ENCODE measurements around the gene MPIG6B.

Gene MPIG6B

GRCh38 chr6:31739639-31740396 lies 16.6 kb downstream of the MPIG6B start, which contains the start of gene MSH5:
MSH5 (plus strand) TSS chr6:31740005; CDS start chr6:31740467, 462 bp downstream.
- no peak for FAIRE-seq

DNA sequence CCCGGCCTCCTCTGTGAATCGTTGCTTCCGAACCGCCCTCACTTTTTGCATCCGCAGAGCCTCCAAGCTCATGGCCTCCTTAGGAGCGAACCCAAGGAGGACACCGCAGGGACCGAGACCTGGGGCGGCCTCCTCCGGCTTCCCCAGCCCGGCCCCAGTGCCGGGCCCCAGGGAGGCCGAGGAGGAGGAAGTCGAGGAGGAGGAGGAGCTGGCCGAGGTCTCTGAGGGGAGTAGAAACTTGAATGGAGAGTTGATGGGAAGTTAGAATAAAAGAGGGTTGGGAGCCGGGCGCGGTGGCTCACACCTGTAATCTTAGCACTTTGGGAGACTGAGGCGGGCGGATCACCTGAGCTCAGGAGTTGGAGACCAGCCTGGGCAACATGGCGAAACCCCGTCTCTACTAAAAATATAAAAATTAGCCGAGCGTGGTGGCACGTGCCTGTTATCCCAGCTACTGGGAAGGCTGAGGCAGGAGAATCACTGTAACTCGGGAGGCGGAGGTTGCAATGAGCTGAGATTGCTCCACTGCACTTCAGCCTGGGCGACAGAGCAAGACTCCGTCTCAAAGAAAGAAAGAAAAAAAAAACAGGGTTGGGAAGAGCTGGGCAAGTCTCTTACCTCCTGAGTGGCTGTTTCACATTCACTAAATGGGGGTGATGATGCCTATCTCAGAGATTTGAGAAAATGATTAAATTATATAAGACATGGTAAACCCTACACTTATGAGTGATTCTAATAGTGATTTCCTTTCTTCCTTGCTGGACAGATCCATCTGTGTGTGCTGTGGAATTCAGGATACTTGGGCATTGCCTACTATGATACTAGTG lies 17.4 kb downstream of the MPIG6B start:
- no peak for FAIRE-seq

- FAIRE-seq: no peak
Observed at GRCh38 chr6:31741815-31742214, 18.6 kb downstream of the MPIG6B start.

GRCh38 chr6:31742894-31743293 lies 19.7 kb downstream of the MPIG6B start:
- no peak for FAIRE-seq

GRCh38 chr6:31744422-31744821 lies 21.2 kb downstream of the MPIG6B start:
- FAIRE-seq: no peak

DNA sequence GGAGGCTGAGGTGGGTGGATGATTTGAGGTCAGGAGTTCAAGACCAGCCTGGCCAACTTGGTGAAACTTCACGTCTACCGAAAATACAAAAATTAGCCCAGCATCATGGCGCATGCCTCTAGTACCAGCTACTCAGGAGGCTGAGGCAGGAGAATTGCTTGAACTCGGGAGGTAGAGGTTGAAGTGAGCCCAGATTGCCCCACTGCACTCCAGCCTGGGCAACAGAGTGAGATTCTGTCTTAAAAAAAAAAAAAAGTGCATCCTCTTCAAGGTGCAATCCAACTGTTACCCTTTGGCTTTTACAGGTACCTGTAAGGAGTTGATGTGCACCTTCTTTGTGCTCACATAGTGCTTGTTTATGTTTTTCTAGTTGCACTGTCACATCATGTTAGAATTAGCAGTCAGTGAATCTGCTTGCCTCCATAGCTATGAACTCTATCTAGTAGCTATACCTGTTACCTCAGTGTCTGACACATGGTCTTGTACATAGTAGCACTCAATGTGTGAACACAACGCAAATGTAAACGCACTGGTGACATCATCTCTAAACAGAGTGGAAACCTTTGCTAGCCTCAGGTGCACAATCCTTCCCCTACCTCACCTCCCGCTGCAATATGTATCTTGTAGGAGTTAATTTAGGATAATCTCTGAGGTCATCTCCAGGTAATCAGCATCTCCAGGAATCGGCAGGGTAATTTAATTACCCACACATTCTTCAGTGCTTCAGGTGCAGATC lies 26.3 kb downstream of the MPIG6B start:
- no peak for FAIRE-seq

DNA sequence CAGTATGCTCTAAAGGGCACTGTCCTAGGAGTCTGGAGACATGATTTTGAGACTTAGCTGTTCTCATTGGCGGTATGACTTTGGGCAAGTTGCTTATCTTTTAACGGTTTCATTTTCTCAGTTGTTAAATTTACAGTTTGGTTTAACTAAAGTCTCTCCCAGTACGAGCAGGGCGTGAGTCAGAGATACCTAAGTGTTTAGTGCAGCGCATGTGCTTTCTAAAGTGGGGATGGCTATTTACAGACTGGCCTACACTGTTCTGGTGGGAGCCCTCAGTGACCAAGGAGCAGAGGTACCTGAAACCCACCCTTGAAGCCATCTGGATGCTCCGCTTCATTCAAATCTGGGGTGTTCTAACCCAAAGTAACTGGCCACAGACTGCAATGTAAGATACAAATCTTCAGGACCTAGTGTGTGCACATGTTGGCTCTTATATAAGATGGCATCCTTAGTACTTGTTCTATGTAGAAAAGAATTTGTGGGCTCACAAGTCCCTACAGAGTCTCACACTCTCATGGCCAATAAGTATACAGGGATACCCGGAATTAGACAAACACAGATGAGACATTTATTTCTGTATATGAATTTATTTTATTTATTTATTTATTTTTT lies 27.3 kb downstream of the MPIG6B start:
- FAIRE-seq: no peak

GRCh38 chr6:31752739-31753319 lies 29.7 kb downstream of the MPIG6B start:
- FAIRE-seq: no peak

DNA sequence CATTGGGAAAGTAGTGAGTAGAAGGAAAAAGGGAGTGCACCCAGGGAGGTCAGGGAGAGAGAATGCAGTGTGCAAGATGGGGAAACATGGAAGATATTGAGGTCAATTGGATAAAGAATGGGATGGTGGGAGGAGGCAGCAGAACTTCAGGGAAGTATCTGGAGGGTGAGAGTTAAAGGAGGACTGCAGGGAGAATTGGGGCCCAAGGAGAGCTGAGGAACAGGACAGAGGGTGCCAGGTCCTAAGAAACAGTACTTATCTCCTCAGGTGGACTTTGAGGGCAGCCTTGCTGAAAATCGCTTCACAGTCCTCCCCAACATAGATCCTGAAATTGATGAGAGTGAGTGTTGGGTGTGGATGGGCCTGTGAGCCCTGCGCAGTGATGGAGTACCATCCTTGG lies 35.1 kb downstream of the MPIG6B start:
- no peak for FAIRE-seq

DNA sequence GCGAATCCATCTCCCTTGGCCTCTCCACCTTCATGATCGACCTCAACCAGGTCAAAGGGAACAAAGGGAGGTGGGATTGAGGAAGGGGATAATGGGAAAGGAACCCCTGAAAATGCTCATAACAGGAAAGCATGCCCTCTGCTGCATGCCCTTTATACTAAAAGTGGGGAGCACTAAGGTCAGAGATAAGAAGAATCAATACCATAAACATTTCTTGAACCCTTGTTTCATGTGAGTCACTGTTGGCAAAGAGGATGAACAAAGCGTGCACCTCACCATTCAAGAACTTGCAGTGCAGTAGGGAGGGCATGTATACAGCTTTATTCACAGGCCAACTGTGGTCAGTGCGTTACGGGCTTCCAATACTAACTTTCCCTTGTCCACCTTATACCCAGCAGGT lies 37.6 kb downstream of the MPIG6B start:
- FAIRE-seq: no peak

- no peak for FAIRE-seq
Observed at GRCh38 chr6:31761343-31761742, 38.2 kb downstream of the MPIG6B start.

GRCh38 chr6:31762356-31762755 lies 39.2 kb downstream of the MPIG6B start, which contains the start of gene SAPCD1:
SAPCD1 (plus strand) TSS chr6:31762656; CDS start chr6:31763055, 399 bp downstream.
- FAIRE-seq: no peak

DNA sequence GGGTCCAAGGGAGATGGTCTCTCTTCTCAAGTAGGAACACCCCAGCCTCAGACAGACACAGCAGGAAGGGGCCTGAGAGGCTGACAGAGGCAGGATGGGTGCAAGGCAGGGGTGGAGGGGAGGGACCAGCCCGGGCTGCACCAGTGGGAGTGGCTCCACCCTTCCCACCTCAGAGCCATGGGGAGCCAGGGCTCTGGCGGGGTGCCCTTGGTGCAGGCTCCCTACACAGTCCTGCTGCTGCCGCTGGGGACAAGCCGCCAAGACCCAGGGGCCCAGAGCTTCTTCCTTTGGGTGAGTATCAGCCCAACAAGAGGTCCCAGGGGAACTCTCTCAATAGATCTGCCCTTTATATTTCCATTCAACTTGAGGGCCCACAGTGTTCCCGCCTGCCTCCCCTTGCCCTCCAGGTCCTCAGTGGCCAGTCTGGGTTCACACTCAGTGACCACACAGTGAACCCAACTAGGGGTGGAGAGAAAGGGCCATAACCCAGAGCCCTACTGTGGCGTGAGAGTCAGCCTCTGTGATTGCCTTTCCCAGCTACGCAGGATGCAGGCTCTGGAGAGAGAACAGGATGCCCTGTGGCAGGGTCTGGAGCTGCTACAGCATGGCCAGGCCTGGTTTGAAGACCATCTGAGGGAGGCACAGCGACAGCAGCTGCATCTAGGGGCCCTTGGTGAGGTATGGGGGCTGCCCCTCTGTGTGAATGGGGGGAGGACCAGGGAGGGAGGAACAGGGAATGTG lies 39.9 kb downstream of the MPIG6B start:
- no peak for FAIRE-seq

DNA sequence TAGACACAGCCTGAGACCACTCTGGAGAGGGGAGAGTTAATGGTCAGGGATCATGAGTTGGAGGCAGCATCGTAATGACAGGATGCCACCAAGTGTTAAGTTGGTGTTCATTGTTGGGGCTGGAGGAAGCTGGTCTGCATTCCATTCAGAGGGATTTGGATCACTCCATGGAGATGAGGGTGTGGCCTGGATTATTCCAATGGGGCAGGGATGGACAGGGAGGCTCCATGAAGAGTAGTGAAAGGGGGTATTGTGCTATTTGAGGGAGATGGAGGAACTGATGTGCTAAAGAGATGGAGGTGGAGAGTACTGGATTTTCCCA lies 40.4 kb downstream of the MPIG6B start:
- FAIRE-seq: no peak

DNA sequence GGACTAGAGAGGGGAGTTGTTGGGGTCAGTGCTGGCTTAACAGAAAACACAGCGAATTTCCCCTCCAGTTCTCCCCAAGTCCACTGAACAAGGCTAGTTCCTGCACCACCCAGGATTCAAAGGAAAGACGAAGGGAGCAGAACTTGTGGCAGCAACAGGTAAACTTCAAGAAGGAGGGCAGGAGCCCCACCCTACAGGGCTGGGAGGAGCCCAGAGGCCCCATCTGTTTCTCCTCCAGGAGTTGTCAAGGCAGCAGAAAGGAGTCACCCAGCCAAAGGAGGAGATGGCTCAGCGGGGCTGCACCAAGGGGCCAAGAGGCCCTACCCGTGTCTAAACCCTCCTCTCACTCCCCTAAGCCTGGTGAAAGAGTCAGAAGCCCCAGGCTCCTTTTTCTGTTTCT lies 41.0 kb downstream of the MPIG6B start:
- FAIRE-seq: no peak

GRCh38 chr6:31765559-31765909 lies 42.4 kb downstream of the MPIG6B start:
- FAIRE-seq: no peak

GRCh38 chr6:31765910-31766794 lies 43.0 kb downstream of the MPIG6B start:
- no peak for FAIRE-seq

GRCh38 chr6:31767096-31767645 lies 44.0 kb downstream of the MPIG6B start:
- no peak for FAIRE-seq

- FAIRE-seq: no peak
Observed at GRCh38 chr6:31768363-31769257, 45.4 kb downstream of the MPIG6B start.

Data from colon (tissue), 2 donors.